HepG2 (cell line): ENCODE data around the gene POU3F1. TPM values are rescaled to one million over a fixed set of nuclear protein-coding genes. Genes with fewer than 3 reads are reported as not detected.

ENCODE experiments used
- CBFB ChIP-seq: sonication (generic); formaldehyde crosslinking; IDR thresholded peaks from 2 replicates; pipeline ENCODE4 v1.4.0; 2020; ENCODE audit warnings: missing genetic modification reagents
- CHD2 ChIP-seq: IDR thresholded peaks from 2 replicates; pipeline ENCODE4 v1.6.1; 2011; ENCODE audit warnings: low read depth, low read length, improper control_type of control experiment
- FOXJ3 ChIP-seq: sonication (generic); formaldehyde crosslinking; IDR thresholded peaks from 2 replicates; pipeline ENCODE4 v1.4.0; 2020; ENCODE audit warnings: missing genetic modification reagents, mild to moderate bottlenecking, borderline replicate concordance
- GZF1 ChIP-seq: sonication (generic); formaldehyde crosslinking; IDR thresholded peaks from 2 replicates; pipeline ENCODE4 v1.5.1; 2020; ENCODE audit warnings: mild to moderate bottlenecking, missing genetic modification reagents
- HOXA3 ChIP-seq: sonication (generic); formaldehyde crosslinking; IDR thresholded peaks from 2 replicates; pipeline ENCODE4 v1.5.0; 2020; ENCODE audit warnings: missing genetic modification reagents
- KLF15 ChIP-seq: sonication (generic); formaldehyde crosslinking; IDR thresholded peaks from 2 replicates; pipeline ENCODE4 v1.8.1; 2023; ENCODE audit warnings: borderline replicate concordance, mild to moderate bottlenecking, inconsistent platforms, missing genetic modification reagents, mixed read lengths
- NCOA2 ChIP-seq: sonication (generic); formaldehyde crosslinking; IDR thresholded peaks from 2 replicates; pipeline ENCODE4 v1.8.0; 2022; ENCODE audit warnings: inconsistent platforms
- RARA ChIP-seq: IDR thresholded peaks from 2 replicates; pipeline ENCODE4 v1.6.1; 2016; ENCODE audit warnings: missing genetic modification reagents, missing compliant biosample characterization
- TCF7 ChIP-seq: sonication (generic); IDR thresholded peaks from 2 replicates; pipeline ENCODE4 v1.6.1; 2016; ENCODE audit warnings: antibody characterized with exemption, low read depth
- U2AF1 ChIP-seq: fragments of 200-400 bp; formaldehyde crosslinking; optimal IDR thresholded peaks from 2 replicates; pipeline ENCODE3; 2017; ENCODE audit warnings: mild to moderate bottlenecking, low read depth, low read length
- ZC3H13 ChIP-seq: sonication (generic); formaldehyde crosslinking; IDR thresholded peaks from 2 replicates; pipeline ENCODE4 v1.8.1; 2023; ENCODE audit warnings: mild to moderate bottlenecking, missing genetic modification reagents, moderate library complexity
- ZFP41 ChIP-seq: sonication (generic); formaldehyde crosslinking; IDR thresholded peaks from 2 replicates; pipeline ENCODE4 v1.4.0; 2020; ENCODE audit warnings: mild to moderate bottlenecking, missing genetic modification reagents, borderline replicate concordance
- ZNF264 ChIP-seq: sonication (generic); formaldehyde crosslinking; IDR thresholded peaks from 2 replicates; pipeline ENCODE4 v1.4.0; 2020; ENCODE audit warnings: missing genetic modification reagents
- ZNF282 ChIP-seq: fragments of 450-650 bp; IDR thresholded peaks from 2 replicates; pipeline ENCODE4 v1.6.1; 2018; ENCODE audit not compliant: partially characterized antibody
- ZNF30 ChIP-seq: sonication (generic); formaldehyde crosslinking; IDR thresholded peaks from 2 replicates; pipeline ENCODE4 v1.5.0; 2020; ENCODE audit warnings: mild to moderate bottlenecking, missing genetic modification reagents
- ZNF329 ChIP-seq: sonication (generic); formaldehyde crosslinking; IDR thresholded peaks from 2 replicates; pipeline ENCODE4 v1.9.0; 2021; ENCODE audit warnings: low read depth, mild to moderate bottlenecking, missing genetic modification reagents
- ZNF510 ChIP-seq: sonication (generic); formaldehyde crosslinking; IDR thresholded peaks from 2 replicates; pipeline ENCODE4 v1.4.0; 2020; ENCODE audit warnings: low read depth, mild to moderate bottlenecking, missing genetic modification reagents
- ZNF607 ChIP-seq: sonication (generic); formaldehyde crosslinking; IDR thresholded peaks from 2 replicates; pipeline ENCODE4 v1.5.1; 2020; ENCODE audit warnings: missing genetic modification reagents, mild to moderate bottlenecking, borderline replicate concordance
- ZNF790 ChIP-seq: sonication (generic); formaldehyde crosslinking; IDR thresholded peaks from 2 replicates; pipeline ENCODE4 v1.8.0; 2022; ENCODE audit warnings: missing genetic modification reagents, mild to moderate bottlenecking, borderline replicate concordance
- polyA plus RNA-seq, 8 experiments: library from polyadenylated mRNA; depleted of rRNA in 3 of 8; stranded (reverse) in 7 of 8; unstranded in 1 of 8; fragments of >200 nt; fragmentation: Illumina TruSeq in 4 of 8; extraction: Trizol in 4 of 8; gene quantifications; 2 replicates each; pipeline versions ENCODE4 v1.2.1 to v1.2.3, GENCODE V29; 2011 to 2016; ENCODE audit warnings: low read depth in 4 of 8, missing spikeins in 1 of 8, mixed read lengths in 1 of 8; ENCODE audit not compliant: insufficient read depth in 1 of 8
- total RNA-seq, 5 experiments: library from RNA; depleted of rRNA; stranded (reverse); fragments of >200 nt; fragmentation: Illumina TruSeq; extraction: Trizol; gene quantifications; 2 replicates each; pipeline ENCODE4 v1.2.3, GENCODE V29; 2016; ENCODE audit warnings: low read depth in 1 of 5
- TF ChIP-seq, protein P1 (sequence below): sonication (generic); formaldehyde crosslinking; IDR thresholded peaks from 2 replicates; pipeline ENCODE4 v1.8.0; 2022; ENCODE audit warnings: missing genetic modification reagents, low read depth, mild to moderate bottlenecking, borderline replicate concordance
- TF ChIP-seq, protein P2 (sequence below): sonication (generic); formaldehyde crosslinking; IDR thresholded peaks from 2 replicates; pipeline ENCODE4 v1.5.1; 2020; ENCODE audit warnings: missing genetic modification reagents, mild to moderate bottlenecking, borderline replicate concordance
- TF ChIP-seq, protein P3 (sequence below): sonication (generic); formaldehyde crosslinking; IDR thresholded peaks from 2 replicates; pipeline ENCODE4 v1.4.0; 2020; ENCODE audit warnings: missing genetic modification reagents
- TF ChIP-seq, protein P4 (sequence below): sonication (generic); formaldehyde crosslinking; IDR thresholded peaks from 2 replicates; pipeline ENCODE4 v1.5.0; 2020; ENCODE audit warnings: missing genetic modification reagents
- TF ChIP-seq, protein P5 (sequence below): sonication (generic); formaldehyde crosslinking; IDR thresholded peaks from 2 replicates; pipeline ENCODE4 v1.4.0; 2020; ENCODE audit warnings: mild to moderate bottlenecking, missing genetic modification reagents

Gene POU3F1
- total and polyA plus RNA-seq, 2 of the 13 experiments (the other 11 are each of a cell fraction or from before 2014, with no cell fraction given): not detected

DNA sequence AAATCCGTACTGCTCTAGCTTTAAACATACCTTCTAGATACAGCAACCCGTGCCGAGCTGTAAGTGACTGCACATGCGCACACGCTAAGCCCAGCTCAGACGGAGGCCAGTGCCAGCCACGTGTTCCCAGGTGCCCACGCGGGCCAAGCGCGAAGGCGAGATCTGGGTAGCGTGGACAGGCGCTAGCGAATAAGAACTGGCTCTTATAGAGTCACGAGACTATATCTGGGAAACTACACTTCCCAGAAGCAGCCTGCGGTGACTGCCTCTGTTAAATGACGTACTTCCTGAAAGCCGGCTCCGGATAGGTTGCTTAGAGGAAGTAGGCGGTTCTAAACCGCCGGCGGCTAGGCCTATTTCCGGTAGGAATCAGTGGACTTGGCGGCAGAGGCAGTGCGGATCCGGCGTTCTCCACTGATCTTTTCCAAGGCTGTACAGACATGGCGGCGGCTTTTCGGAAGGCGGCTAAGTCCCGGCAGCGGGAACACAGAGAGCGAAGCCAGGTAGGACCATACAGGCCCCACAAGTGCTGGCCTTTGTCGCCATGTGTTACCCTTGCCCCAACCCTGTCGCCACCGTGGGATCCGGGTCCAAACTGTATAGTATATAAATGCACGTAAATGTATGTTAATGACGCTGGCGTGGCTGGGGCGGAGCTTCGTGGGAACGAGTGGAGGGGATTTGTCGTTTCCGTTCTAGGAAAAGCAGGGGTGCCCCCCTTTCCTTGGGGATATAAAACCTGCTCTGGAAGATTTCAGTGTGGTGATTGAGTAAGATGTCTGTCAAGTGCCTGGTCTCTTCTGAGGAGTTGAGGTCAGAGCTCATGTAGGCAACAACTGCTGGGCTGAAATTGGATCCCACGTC, 34.0 kb downstream of the POU3F1 start, which contains the start of gene UTP11 (continued):
- 0 out of 2 replicates have a peak, but pooled peaks have one; percentile 73 for TF ChIP-seq GZF1
- TF ChIP-seq RARA (CRISPR knock-in tag): peak; percentile 63
- TF ChIP-seq HOXA3: peak; percentile 94
- TF ChIP-seq, protein P1, sequence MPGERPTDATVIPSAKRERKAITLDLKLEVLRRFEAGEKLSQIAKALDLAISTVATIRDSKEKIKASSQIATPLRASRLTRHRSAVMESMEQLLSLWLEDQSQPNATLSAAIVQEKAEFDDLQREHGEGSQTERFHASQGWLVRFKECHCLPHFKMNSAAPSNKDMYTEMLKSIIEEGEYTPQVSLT (CRISPR knock-in tag): no peak; the same call in 1 of the 2 replicates
- peak; percentile 98 for TF ChIP-seq ZNF30 (CRISPR knock-in tag)
- no peak for TF ChIP-seq FOXJ3 (CRISPR knock-in tag)
- TF ChIP-seq ZNF607 (CRISPR knock-in tag): peak; percentile 98
- no peak; the same call in 1 of the 2 replicates for TF ChIP-seq ZC3H13 (CRISPR knock-in tag)
- peak; percentile 76; the same call in 1 of the 2 replicates for TF ChIP-seq ZNF329 (CRISPR knock-in tag)
- TF ChIP-seq ZNF282: no peak
- TF ChIP-seq, protein P2, sequence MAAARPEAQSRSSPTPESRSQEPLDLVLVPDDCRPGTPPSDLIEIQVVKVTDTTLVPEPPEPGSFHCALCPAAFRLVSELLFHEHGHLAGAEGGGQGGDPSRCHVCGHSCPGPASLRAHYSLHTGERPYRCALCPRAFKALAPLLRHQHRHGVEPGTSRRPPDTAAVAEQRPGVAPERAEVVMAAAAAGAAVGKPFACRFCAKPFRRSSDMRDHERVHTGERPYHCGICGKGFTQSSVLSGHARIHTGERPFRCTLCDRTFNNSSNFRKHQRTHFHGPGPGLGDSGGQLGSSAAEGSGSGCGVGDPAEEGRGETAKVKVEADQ (CRISPR knock-in tag): peak; percentile 70; the same call in 1 of the 2 replicates
- peak; percentile 94 for TF ChIP-seq KLF15 (CRISPR knock-in tag)
- peak; percentile 76; the same call in 1 of the 2 replicates for TF ChIP-seq ZNF264
- TF ChIP-seq, protein P3, sequence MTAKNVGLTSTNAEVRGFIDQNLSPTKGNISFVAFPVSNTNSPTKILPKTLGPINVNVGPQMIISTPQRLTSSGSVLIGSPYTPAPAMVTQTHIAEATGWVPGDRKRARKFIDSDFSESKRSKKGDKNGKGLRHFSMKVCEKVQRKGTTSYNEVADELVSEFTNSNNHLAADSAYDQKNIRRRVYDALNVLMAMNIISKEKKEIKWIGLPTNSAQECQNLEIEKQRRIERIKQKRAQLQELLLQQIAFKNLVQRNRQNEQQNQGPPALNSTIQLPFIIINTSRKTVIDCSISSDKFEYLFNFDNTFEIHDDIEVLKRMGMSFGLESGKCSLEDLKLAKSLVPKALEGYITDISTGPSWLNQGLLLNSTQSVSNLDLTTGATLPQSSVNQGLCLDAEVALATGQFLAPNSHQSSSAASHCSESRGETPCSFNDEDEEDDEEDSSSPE (CRISPR knock-in tag): peak; percentile 96
- peak; percentile 100 for TF ChIP-seq ZFP41 (CRISPR knock-in tag)
- no peak; the same call in 1 of the 2 replicates for TF ChIP-seq ZNF790 (CRISPR knock-in tag)
- TF ChIP-seq TCF7: no peak
- TF ChIP-seq, protein P4, sequence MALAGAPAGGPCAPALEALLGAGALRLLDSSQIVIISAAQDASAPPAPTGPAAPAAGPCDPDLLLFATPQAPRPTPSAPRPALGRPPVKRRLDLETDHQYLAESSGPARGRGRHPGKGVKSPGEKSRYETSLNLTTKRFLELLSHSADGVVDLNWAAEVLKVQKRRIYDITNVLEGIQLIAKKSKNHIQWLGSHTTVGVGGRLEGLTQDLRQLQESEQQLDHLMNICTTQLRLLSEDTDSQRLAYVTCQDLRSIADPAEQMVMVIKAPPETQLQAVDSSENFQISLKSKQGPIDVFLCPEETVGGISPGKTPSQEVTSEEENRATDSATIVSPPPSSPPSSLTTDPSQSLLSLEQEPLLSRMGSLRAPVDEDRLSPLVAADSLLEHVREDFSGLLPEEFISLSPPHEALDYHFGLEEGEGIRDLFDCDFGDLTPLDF (CRISPR knock-in tag): peak; percentile 26; the same call in 1 of the 2 replicates
- TF ChIP-seq U2AF1: peak; percentile 49
- TF ChIP-seq, protein P5, sequence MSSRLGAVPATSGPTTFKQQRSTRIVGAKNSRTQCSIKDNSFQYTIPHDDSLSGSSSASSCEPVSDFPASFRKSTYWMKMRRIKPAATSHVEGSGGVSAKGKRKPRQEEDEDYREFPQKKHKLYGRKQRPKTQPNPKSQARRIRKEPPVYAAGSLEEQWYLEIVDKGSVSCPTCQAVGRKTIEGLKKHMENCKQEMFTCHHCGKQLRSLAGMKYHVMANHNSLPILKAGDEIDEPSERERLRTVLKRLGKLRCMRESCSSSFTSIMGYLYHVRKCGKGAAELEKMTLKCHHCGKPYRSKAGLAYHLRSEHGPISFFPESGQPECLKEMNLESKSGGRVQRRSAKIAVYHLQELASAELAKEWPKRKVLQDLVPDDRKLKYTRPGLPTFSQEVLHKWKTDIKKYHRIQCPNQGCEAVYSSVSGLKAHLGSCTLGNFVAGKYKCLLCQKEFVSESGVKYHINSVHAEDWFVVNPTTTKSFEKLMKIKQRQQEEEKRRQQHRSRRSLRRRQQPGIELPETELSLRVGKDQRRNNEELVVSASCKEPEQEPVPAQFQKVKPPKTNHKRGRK (CRISPR knock-in tag): no peak
- TF ChIP-seq CBFB (CRISPR knock-in tag): 0 out of 2 replicates have a peak, but pooled peaks have one; percentile 57
- TF ChIP-seq ZNF510 (CRISPR knock-in tag): peak; percentile 92
- peak; percentile 73 for TF ChIP-seq NCOA2 (CRISPR knock-in tag)
- no peak for TF ChIP-seq CHD2
